Caco-2 (cell line): ENCODE results near the gene GMPS. TPM values are rescaled to one million over a fixed set of nuclear protein-coding genes. Genes with fewer than 3 reads are reported as not detected.

ENCODE experiments used
- BruUV-seq: library from RNA; stranded (reverse); fragments of 400-500 nt; replicated peaks from 2 replicates; lab custom pipeline; 2021; lab: Mats Ljungman, UMichigan
- CTCF ChIA-PET: fragments of 300-600 bp; sonication (Branson Sonifier 250); formaldehyde crosslinking; loops from one replicate; lab custom pipeline; 2022; ENCODE audit warnings: antibody characterized with exemption; lab: Charles Lee
- POLR2A ChIA-PET: fragments of 300-600 bp; sonication (Branson Sonifier 250); formaldehyde crosslinking; loops from one replicate; lab custom pipeline; 2022; ENCODE audit warnings: antibody characterized with exemption; lab: Charles Lee
- DNase-seq, 2 experiments: peaks; one replicate each; pipeline versions ENCODE4 v3.0.0 to v3.0.0-alpha.2; 2020 to 2022
- H3K27me3 ChIP-seq: replicated peaks from 2 replicates; pipeline ENCODE4 v1.6.0; 2011; ENCODE audit warnings: low read length; ENCODE audit not compliant: control insufficient read depth, insufficient read depth
- H3K36me3 ChIP-seq: 2 replicates; pipeline ENCODE4 v1.5.1; 2011; ENCODE audit warnings: low read length; ENCODE audit not compliant: control insufficient read depth, insufficient read depth
- H3K4me1 ChIP-seq: fragments of 250-450 bp; sonication (Bioruptor Pico); 2 replicates; pipeline ENCODE4 v1.5.1; 2020; ENCODE audit warnings: mild to moderate bottlenecking
- H3K4me3 ChIP-seq: 2 replicates; pipeline ENCODE4 v1.5.1; 2011; ENCODE audit warnings: low read depth, mild to moderate bottlenecking, control low read depth, low read length
- H3K9me3 ChIP-seq: fragments of 250-450 bp; sonication (Bioruptor Pico); 2 replicates; pipeline ENCODE4 v1.5.1; 2020; ENCODE audit warnings: mild to moderate bottlenecking, moderate library complexity
- H3K27ac Mint-ChIP-seq: one replicate; pipeline ENCODE4 v1.8.0; 2022; ENCODE audit warnings: mixed read lengths; ENCODE audit not compliant: unreplicated experiment
- H3K27me3 Mint-ChIP-seq: one replicate; pipeline ENCODE4 v1.8.0; 2022; ENCODE audit warnings: mixed read lengths; ENCODE audit not compliant: insufficient read depth, unreplicated experiment
- H3K36me3 Mint-ChIP-seq: one replicate; pipeline ENCODE4 v1.8.0; 2022; ENCODE audit warnings: mild to moderate bottlenecking, mixed read lengths; ENCODE audit not compliant: insufficient read depth, unreplicated experiment
- H3K4me1 Mint-ChIP-seq: one replicate; pipeline ENCODE4 v1.8.0; 2022; ENCODE audit warnings: low read depth, mixed read lengths; ENCODE audit not compliant: unreplicated experiment
- H3K4me3 Mint-ChIP-seq: one replicate; pipeline ENCODE4 v1.8.0; 2022; ENCODE audit warnings: mild to moderate bottlenecking, moderate library complexity, mixed read lengths; ENCODE audit not compliant: unreplicated experiment
- H3K9me3 Mint-ChIP-seq: one replicate; pipeline ENCODE4 v1.8.0; 2022; ENCODE audit warnings: mixed read lengths; ENCODE audit not compliant: unreplicated experiment
- CTCF ChIP-seq, 2 experiments: fragments of 200-600 bp in 1 of 2; IDR thresholded peaks; 1 replicate in 1 of 2; 2 replicates in 1 of 2; pipeline versions ENCODE4 v1.5.1 to v1.8.0; 2011 to 2022; ENCODE audit warnings: antibody characterized with exemption in 1 of 2, control low read depth in 1 of 2, inconsistent platforms in 1 of 2, low read depth in 1 of 2, low read length in 1 of 2, mild to moderate bottlenecking in 1 of 2, moderate library complexity in 1 of 2; ENCODE audit not compliant: insufficient read depth in 1 of 2, severe bottlenecking in 1 of 2, unreplicated experiment in 1 of 2
- intact Hi-C: fragments of 100-400 bp; cut with micrococcal nuclease; formaldehyde crosslinking; loops from one replicate; pipeline ENCODE4 v1.10.0; 2022; ENCODE audit not compliant: unreplicated experiment
- total RNA-seq: library from RNA; stranded (reverse); gene quantifications from 2 replicates; pipeline ENCODE4 v1.2.3, GENCODE V29; 2022

The GMPS gene
- total RNA-seq, 1 experiment from 2014 or later, result 102 TPM

- no peaks in the 10 kb centered on the region for H3K36me3 ChIP-seq
- Mint-ChIP-seq H3K4me3 (peak overlapping the region; percentile 97), H3K4me1 (no peaks in the 10 kb centered on the region), H3K9me3 (no peaks in the 10 kb centered on the region), H3K36me3 (no peaks in the 10 kb centered on the region), H3K27me3 (no peaks in the 10 kb centered on the region), H3K27ac (peak overlapping the region; percentile 63)
- H3K4me3 ChIP-seq, result peak overlapping the region; percentile 47
- H3K27me3 ChIP-seq, result no peaks in the 10 kb centered on the region
- TF ChIP-seq CTCF (IDR thresholded peaks at IDR 0.05; ENCODE audit: insufficient read depth in 1 of 2, low read depth in 1 of 2, low read length in 1 of 2, severe bottlenecking in 1 of 2, unreplicated experiment in 1 of 2), result peak; percentile 3 to 16
- intact Hi-C loops, result loop anchor here (1.0 to 10.0 kb wide), 5 partner anchors 15 to 515 kb away; partner anchors contain the start of genes C3orf33 and SLC33A1
- no peaks in the 10 kb centered on the region for H3K9me3 ChIP-seq
- TSS peak; percentile 91 for BruUV-seq
- H3K4me1 ChIP-seq, result peaks cover 12% of the 10 kb centered on the region
- POLR2A ChIA-PET, result interaction anchor here (0.9 to 2.3 kb wide), 3 partner anchors 16 to 121 kb away, joined by 4 to 11 read pairs (median 9); partner anchors contain the start of genes C3orf33 and SLC33A1
- no peak for DNase-seq
- CTCF ChIA-PET, result interaction anchor here (0.6 to 1.6 kb wide), 9 partner anchors 14 to 168 kb away, joined by 3 to 29 read pairs (median 3); partner anchors contain the start of gene C3orf33
These were observed 759 bp upstream of the GMPS start for GRCh38 chr3:155869691-155870090.

- H3K9me3 ChIP-seq, result no peaks in the 10 kb centered on the region
These were observed 695 bp downstream of the GMPS start for GRCh38 chr3:155870945-155871745.

More at GRCh38 chr3:155870945-155871745, 695 bp downstream of the GMPS start:
- Mint-ChIP-seq H3K9me3 (no peaks in the 10 kb centered on the region), H3K4me3 (peak overlapping the region; percentile 97), H3K36me3 (peaks cover 5% of the 10 kb centered on the region), H3K4me1 (no peaks in the 10 kb centered on the region), H3K27ac (peak overlapping the region; percentile 95), H3K27me3 (no peaks in the 10 kb centered on the region)
- ChIA-PET POLR2A (interaction anchor here (0.6 to 2.3 kb wide), 4 partner anchors 29 to 1247 kb away, joined by 4 to 9 read pairs (median 5); partner anchors contain the start of gene C3orf33), CTCF (interaction anchor here (0.5 to 1.9 kb wide), 3 partner anchors 65 to 415 kb away, joined by 3 to 12 read pairs (median 4); partner anchors contain the start of gene C3orf33)
- no peaks in the 10 kb centered on the region for H3K27me3 ChIP-seq
- intact Hi-C loops, result loop anchor here (1.0 to 2.0 kb wide), 4 partner anchors 17 to 494 kb away; partner anchors contain the start of genes C3orf33 and SLC33A1
- no peaks in the 10 kb centered on the region for H3K36me3 ChIP-seq
- DNase-seq, result peak; percentile 48 to 65
- no TSS peak for BruUV-seq
- TF ChIP-seq CTCF (IDR thresholded peaks at IDR 0.05; ENCODE audit: insufficient read depth in 1 of 2, low read depth in 1 of 2, low read length in 1 of 2, severe bottlenecking in 1 of 2, unreplicated experiment in 1 of 2), result no peak
- peaks cover 12% of the 10 kb centered on the region for H3K4me1 ChIP-seq
- H3K4me3 ChIP-seq, result peak overlapping the region; percentile 100
